Measurements from ENCODE around the gene PAX7.

PAX7 gene

DNA sequence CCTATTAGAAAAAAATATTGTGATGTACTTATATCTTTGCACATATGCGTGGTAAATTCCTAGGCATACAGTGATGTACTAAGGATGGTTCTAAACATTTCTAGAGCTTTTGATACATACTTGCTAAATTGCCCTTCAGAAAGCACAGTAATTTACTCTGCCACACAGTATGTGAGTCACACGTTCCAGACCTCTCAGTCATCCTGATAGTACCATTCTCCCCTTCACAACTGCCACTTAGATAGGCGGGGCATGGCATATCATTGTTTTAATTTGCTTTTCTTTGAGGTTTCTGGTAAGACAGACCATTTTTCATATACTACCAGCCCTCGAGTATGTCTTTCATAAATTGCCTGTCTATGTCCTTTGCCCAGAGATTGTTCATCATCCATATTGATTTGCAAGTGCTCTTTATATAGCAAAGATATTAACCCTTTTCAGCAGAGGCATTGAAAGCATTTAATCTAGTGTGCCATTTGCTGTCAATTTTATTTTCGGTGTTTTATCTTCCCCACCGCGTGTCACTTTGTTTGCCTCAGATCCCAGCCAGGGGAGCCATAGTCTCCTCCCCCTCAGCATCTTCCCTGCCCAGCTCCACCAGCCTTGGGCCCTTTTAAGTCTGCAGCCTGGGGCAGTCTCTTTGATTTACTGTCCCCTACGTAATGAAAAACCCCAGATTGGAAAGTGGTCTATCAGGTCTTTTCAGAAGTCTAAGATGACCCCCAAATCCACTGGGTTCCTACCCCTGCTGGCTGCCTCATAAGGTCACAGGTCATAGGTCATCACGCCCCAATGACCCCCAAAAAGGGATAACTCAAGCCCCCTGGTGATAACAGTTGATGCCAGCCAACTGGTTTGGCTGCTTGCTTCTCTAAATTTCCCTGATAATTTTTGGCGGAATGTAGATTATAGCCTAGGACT, 11.8 kb upstream of the PAX7 start:
- DNase-seq (ENCODE audit: low spot score): peak; percentile 65

DNA sequence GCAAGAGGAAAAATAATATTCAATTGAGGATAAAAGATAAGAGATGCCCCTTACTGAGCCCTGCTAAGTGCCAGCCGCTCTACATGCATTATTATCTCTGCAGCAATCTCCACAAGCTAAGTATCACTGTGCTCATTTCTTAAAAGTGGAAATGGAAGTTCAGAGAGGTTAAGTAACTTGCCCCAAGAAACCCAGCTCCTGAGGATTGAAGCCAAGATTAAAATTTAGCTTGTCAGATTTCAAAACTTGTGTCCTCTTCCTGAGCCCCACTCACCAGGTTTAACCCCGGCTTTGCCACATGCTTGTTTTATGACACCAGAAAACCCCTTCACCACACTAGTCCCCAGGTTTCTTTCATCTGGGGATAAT, 11.2 kb upstream of the PAX7 start:
- DNase-seq (ENCODE audit: low spot score): no peak

DNA sequence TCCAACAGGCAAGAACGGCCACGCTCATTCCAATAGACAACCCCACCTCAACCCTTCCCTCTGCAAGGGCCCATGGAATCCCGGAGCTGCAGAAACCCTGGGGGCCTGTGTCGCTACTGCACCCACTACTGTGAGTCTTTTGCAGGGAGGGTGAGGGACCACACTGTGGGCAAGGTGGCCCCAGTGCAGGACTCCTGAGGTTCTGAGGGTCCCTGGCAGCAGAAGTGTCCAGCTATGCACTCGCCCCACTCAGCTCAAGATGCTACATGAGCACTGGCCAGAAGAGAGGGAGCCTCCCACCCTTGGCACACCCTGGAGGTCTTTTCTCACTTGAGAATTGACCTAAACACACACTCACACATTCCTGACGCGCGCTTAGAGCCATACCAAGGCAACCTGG, 2.1 kb upstream of the PAX7 start:
- DNase-seq (ENCODE audit: low spot score): no peak

DNA sequence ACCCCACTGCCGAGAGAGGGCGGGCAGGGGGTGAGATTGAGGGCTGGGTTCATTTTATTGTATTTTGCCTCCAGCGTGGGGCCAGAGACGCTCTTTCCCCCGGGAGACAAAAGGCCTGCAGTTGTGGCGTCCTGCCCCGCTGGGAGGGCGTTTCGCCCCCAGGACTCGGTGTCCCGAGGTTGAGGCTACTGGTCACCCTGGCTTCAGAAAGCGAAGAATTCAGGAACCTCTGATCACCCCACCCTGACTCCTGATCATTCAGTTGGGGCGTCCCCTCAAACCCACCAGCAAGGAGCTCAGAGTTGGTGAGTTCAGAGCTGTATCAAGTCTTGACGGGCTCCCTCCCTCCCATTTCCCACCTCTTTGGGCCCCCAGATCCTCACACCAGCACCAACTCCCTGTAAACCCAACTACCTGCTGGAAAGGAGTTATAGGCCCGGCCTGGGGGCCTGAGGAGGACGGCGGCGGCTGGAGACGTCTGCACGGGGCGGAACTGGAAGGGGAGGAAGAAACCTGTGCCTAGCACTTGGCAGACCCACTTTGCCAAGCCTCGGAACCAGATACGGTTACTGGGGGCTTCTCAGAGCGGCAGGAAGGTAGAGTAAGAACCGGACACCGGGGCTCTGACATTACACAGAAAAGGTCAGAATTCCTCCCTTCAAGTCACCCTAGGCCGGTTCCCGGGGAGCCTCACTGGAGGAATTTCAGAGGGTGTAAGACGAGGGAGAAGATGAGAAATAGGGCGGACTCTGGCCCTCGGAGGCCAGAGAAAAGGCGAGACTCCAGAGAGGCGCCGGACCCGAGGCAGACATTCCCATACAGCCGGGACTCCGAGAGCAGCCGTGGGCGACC, 761 bp upstream of the PAX7 start:
- DNase-seq (ENCODE audit: low spot score): no peak

DNA sequence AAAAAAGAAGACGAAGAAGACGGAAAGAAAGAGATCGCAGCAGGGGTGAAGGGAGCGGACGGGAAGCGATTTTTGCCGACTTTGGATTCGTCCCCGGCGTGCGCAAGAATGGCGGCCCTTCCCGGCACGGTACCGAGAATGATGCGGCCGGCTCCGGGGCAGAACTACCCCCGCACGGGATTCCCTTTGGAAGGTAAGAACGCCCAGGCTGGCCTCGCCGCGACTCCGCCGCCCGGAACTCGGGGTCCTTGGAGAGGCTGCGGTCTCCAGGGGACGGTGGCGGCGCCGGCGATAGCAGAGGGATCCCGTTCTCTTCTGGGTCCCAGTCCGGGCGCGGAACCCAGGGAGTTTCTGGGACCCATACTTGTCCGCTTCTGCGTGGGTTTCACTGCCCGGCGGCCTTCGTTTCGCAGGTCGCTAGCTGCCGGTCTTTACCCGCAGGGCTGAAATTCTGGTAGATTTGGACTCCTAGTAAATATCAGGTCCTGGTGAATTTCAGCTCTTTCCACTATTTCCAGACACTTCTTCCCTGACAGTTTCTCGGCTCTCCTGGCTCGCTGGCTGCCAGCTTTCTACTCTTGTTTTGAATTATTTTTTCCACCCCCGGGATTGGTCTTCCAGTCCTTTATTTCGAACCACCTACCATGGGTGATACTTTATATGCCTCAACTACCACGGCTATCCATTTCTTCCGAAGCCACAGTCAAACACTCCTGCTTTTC, 1.0 kb downstream of the PAX7 start:
- no peak for DNase-seq (ENCODE audit: low spot score)

DNA sequence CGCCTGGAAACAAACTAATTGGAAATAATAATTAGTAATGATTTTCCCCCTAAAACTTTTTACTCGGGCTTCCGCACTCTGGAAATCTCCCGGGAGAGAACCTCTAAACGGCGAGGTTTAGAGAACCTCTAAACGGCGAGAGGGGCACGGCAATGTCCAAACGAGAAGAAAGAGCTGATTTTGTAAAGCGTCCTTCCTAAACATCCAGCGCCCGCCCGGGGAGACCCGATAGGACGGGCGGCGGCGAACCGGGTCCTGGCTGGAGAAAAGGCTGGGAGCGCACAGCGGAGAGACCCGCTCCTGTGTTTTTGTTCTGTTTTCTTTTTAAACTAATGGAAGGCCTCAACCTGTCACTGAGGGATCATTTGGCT, 1.6 kb downstream of the PAX7 start:
- DNase-seq (ENCODE audit: low spot score): no peak

DNA sequence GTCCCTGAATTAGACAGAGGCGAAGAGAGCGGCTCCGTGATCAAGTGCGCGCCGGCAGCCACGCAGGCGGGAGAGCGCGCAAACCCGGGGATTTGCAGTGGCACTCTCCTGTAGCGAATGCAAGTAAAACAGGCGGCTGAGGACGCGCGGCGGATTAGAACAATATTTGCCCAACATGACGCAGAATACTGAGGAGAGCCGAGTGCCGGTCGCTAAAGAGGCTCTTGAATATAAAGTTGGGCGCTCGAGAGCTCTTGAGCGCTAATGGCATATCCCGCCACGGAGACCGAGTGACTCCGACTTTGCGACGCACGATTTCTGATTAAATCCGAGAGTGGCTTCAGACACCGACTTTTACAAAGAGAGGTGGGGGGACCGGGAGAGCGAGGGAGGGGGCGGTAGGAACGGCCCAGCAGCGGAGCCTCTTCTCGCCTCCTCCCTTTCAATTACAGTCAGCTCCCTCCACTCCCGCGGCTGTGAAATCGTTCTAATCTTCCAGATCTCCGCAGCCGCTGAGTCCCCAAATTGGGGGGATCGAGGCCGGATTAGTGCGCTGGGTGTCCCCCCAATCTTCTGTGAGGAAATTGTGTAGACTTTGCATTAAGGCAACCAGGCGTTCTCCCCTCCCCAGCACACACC, 2.3 kb downstream of the PAX7 start:
- no peak for DNase-seq (ENCODE audit: low spot score)

DNA sequence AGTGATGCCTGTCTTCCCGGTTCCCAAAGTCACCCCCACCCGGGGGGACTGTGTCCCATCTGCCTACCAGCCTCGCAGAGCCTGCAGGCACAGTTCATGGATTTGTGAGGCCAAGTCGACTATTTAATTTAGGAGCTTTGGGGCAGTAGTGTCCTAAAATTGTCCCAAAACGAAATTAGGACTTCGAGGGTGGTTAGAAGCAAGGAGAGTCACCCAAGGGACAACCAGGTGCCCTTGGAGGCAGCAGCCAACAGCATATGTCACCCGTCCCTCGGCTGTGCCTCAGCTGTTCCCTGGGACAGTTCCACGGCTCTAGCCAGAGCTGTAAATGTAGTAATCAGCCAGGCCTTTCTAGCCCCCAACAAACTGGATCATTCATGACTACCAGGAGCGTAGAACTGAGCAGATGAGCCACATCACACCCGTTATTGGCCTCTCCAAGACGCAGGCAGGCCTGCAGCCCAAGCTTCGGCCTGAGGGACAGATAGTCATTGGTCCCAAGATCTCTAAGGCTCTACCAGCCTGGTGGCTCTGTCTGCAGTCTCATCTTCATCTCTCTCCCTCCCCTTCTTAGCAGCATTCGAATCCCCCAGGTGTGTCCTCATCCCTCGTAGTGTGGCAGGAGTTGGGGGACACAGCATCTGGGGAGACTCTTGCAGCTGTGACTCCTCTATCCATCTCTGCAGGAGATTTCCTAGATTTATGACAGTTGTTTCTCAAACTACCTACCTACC, 2.9 kb downstream of the PAX7 start:
- no peak for DNase-seq (ENCODE audit: low spot score)

DNA sequence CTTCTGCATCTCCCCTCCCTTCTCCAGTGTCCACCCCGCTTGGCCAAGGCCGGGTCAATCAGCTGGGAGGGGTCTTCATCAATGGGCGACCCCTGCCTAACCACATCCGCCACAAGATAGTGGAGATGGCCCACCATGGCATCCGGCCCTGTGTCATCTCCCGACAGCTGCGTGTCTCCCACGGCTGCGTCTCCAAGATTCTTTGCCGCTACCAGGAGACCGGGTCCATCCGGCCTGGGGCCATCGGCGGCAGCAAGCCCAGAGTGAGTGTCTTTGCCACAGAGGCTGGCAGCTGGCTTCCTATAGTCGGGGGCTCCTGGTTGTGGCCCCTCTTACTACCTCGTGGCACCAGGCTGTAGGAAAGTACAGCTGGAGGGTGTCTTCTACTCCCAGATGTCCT, 3.6 kb downstream of the PAX7 start:
- DNase-seq (ENCODE audit: low spot score): no peak

DNA sequence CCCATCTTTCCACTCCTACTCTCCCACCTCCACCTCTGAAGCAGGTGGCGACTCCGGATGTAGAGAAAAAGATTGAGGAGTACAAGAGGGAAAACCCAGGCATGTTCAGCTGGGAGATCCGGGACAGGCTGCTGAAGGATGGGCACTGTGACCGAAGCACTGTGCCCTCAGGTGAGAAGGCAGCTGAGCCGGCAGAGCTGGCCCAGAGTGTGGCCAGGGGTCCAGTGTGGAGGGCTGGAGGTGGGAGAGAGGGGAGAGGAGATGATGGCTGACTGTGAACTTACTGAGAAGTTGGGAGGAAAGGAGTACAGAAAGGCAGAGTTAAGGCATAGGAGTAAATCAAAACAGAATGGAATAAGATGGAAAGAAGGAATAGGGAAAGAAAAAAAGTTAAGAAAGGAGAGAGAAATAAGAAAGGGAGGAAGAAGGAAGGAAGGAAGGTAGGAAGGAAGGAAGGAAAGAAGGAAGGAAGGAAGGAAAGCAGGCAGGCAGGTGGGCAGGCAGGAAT, 4.5 kb downstream of the PAX7 start:
- no peak for DNase-seq (ENCODE audit: low spot score)

DNA sequence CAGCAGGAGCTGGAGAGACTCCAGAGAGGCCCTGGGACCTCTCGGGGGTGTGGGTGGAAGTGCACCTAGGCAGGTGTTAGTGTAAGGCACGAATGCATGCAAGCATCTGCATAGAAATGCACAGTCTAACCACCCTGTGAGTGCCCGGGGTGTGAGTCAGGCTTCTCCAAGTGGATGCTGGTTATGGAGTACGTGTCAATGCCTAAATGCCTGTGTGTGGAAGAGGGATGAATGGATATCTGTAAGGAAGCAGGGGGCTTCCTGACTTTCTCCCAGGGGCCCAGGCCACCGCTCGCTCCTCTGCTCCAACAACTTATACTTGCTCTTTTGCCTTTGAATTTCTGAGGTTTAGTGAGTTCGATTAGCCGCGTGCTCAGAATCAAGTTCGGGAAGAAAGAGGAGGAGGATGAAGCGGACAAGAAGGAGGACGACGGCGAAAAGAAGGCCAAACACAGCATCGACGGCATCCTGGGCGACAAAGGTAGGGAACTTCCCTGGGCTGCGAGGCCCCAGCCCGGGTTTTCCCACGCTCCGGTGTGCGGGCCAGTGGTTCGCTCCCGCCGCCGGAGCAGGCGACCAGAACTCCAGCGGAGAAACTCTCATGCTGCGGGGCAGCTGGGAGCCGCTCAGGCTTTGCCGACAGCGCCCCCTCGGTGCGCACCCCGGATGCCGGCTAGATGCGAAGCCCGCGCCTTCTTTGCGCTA, 5.4 kb downstream of the PAX7 start:
- no peak for DNase-seq (ENCODE audit: low spot score)

DNA sequence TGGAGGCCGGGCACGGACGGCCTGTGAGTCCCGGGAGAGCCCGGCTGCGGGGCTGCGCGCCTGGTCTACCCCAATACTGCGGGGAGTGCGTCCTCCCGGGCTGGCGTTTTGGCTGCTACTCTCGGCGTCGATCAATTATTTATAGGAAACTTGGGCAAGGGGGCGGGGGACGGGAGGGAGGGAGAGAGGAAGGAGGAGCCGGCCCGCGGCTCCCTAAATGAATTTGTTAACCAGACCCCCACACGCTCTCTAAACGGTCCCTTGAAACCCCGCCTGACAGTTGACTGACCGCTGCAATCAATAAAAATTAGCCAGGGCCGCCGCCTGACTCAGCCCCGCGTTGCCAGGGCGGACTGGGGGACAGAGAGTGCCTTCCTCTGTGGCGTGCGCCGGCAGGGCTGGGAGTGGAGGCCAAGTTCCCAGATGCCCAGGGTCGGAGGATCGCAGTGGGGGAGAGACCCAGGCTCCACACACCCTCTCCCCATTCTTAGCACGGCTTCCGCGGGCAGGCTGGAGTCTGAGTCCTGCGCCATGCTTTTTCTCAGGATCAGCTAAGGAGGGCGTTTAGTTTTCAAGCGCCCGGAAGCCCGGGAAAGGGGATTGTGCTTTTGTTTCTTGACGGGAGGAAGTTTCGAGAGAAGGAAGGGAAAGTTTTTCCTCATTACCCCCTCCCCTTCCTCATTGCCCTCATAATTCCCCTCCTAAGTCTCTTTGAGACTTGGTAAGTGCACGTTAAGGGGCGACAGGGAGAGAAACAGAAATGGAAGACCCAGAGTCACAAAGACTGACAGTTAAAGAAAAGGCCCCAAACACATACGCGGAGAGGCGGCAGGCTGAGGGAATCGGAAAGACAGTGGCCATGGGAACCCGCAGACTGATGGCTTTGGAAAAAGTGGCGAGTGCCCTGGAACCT, 6.2 kb downstream of the PAX7 start:
- DNase-seq (ENCODE audit: low spot score): no peak

DNA sequence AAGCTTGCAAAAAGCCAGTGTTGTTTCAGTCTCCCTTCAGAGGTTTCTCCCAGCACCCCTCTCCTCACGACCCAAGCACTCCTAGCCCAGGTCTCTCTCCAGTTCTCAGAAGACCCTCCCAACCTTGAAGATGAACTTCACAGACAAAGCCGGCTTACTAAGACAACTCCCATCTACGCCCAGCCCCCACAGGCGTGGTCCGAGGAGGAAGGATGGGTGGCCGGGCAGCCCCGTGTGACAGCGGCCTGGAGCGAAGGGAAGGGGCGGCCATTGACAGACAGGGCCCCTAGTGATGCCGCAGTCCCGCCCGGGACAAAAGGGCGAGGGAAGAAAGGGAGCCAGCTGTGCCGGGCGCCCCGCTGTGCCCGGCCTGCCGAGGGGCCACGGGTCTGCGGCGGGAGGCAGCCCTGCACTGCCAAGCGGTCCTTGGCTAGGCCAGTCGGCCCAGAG, 6.9 kb downstream of the PAX7 start:
- DNase-seq (ENCODE audit: low spot score): no peak

DNA sequence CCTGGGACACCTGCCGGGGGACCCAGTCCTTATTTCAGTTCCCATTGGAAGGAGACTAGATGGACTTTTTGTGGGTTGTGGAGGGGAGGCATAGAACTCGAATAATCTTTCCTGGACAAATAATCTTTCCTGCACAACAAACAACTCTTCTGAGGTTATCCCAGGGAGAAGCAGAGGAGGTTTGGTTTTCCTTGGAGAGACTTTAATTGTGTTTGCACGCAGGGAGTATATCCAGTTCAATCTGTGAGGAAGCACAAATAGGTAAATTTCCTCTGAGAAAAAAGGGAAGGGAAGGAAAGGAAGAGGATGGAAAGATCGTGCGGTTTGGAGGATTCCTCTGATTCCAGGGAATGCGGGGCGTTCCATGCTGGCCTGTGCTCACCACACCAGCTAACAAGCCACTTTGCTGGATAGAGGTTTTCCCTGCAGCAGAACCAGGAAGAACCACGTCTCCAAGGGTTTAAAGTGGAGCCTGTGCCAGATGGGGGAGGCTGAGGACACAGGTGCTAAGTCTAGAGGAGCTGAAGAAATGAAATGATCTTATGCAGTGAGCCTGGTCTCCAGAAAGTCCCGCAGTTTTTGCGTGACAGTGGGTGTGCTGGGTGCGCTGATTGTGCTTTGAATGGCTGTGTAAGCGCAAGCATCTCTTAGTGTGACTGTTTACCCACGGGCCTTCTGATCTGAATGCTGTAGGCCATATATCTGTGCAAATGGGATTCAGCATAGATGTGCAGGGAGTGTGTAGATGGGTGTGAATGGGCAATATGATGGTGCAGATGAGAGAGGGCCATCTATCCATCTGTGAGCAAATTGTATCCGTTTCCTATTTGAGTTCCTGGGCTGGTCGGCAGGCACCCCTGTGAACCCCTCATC, 7.6 kb downstream of the PAX7 start:
- no peak for DNase-seq (ENCODE audit: low spot score)

DNA sequence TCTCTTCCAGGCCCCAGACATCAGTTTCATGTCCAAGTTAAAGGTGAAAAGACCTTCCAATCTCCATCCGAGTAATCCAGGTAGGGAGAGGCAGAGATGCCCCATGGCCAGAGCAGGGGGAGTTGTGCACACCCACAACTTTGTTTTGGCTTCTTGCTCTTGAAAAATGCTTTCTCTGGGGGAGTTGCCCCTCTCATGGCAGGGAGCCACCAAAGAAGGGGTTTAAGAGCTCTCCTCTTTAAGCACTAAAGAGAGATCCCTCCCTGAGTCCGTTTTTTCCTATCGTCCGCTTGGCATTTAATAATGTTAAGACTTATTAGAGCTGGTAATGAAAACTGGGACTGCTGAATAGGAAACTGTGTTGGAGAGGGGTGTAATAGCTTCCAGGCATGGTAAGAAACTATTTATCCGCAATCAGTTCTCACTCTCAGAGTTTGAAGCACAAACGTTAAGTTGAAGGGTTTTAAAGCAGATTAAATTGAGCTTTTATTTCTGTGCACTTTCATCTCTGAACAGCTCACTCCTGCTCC, 8.3 kb downstream of the PAX7 start:
- DNase-seq (ENCODE audit: low spot score): no peak

DNA sequence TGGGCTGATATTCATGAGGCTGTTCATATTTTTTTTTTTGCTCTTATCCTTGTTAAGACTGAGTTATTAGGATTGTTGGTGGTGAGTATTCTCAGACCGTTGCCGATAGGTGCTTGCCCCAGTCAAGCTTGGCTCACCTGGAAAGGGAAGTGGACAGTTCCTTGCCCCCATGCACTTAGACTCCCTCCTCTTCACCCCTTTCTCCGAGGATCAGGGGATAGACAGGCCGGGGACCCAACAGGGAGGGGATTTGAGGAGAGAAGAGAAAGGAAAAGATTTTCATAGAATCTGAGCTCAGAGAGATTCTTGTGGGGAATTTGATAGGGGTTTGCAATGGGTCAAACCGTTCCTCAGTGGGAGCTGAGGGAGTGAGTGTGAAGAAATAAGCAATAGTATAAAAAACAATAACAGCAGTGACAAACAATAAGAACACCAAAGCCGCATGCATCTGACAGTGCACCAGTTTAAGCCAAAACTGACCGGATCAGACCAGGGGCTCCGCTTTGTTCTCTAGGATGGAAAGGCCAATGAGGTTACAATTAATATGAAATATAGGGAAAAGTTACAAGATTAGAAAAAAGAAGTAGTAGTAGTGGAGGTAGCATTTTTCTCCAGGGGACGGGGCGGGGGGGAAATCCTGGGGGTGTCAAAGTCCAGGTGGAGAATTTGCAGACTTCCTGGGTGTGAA, 8.9 kb downstream of the PAX7 start:
- DNase-seq (ENCODE audit: low spot score): no peak

DNA sequence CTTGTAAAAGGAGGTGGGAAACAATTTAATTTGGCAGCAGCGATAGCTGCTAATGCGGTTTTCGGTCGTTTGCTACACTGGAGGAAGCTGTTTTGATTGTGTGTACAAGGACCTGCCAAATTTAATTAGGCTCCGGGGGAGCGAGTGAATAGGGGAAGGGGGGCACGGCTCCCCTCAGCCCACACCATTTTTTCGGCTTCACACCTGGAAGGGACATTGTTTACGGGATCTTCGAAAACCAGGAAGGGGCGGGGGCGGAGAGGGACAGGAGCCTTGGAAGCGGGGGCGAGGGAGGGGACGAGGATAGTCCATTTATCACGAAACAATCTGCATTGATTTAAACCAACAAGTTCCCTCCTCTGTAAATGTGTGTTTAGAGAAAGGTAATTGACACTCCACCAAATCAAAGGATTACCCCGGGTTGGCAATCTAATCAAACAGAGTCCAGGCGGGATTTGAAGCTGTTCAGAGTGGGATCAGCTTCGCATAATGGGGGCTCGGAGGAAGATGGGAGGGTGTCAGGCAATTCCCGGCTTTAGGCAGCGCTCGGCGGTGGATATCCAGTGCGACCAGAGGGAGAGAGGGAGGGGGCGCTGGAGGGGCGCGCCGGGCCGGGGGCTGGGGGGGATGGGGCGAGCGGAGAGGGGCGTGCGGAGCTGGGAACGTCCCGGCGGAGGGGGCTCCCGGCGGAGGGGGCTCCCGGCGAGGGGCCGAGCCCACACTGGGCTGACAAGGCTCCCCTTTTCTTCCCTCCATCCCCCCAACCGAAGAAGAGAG, 9.8 kb downstream of the PAX7 start:
- no peak for DNase-seq (ENCODE audit: low spot score)
